HepG2 (cell line): ENCODE measurements around the gene THAP2. TPM values are rescaled to one million over a fixed set of nuclear protein-coding genes. Genes with fewer than 3 reads are reported as not detected.
A peak's percentile ranks its signal among the peaks of the same experiment; 100 is the strongest.

Source experiments
- ATF6 ChIP-seq: sonication (generic); formaldehyde crosslinking; conservative IDR thresholded peaks from 2 replicates; pipeline ENCODE4 v1.4.0; 2020; ENCODE audit warnings: missing genetic modification reagents
- HNRNPK ChIP-seq: fragments of 200-400 bp; formaldehyde crosslinking; IDR thresholded peaks from 2 replicates; pipeline ENCODE4 v1.6.1; 2018; ENCODE audit warnings: low read length, low read depth, moderate library complexity, mild to moderate bottlenecking; ENCODE audit not compliant: poor library complexity, severe bottlenecking
- HOXA5 ChIP-seq: sonication (generic); formaldehyde crosslinking; IDR thresholded peaks from 2 replicates; pipeline ENCODE4 v1.4.0; 2020; ENCODE audit warnings: missing genetic modification reagents
- MIER3 ChIP-seq: IDR thresholded peaks from 2 replicates; pipeline ENCODE4 v1.6.1; 2016; ENCODE audit warnings: missing compliant biosample characterization, borderline replicate concordance
- SRSF1 ChIP-seq: fragments of 200-400 bp; formaldehyde crosslinking; optimal IDR thresholded peaks from 2 replicates; pipeline ENCODE3; 2017; ENCODE audit warnings: mild to moderate bottlenecking, low read depth, low read length, moderate library complexity
- TIGD3 ChIP-seq: sonication (generic); formaldehyde crosslinking; IDR thresholded peaks from 2 replicates; pipeline ENCODE4 v1.5.1; 2020; ENCODE audit warnings: mild to moderate bottlenecking, missing genetic modification reagents, borderline replicate concordance
- ZNF563 ChIP-seq: sonication (generic); formaldehyde crosslinking; IDR thresholded peaks from 2 replicates; pipeline ENCODE4 v1.8.0; 2022; ENCODE audit warnings: mild to moderate bottlenecking, moderate library complexity, missing genetic modification reagents
- ZNF891 ChIP-seq: sonication (generic); formaldehyde crosslinking; IDR thresholded peaks from 2 replicates; pipeline ENCODE4 v1.5.0; 2020; ENCODE audit warnings: mild to moderate bottlenecking, missing genetic modification reagents
- polyA plus RNA-seq, 8 experiments: library from polyadenylated mRNA; depleted of rRNA in 3 of 8; stranded (reverse) in 7 of 8; unstranded in 1 of 8; fragments of >200 nt; fragmentation: Illumina TruSeq in 4 of 8; extraction: Trizol in 4 of 8; gene quantifications; 2 replicates each; pipeline versions ENCODE4 v1.2.1 to v1.2.3, GENCODE V29; 2011 to 2016; ENCODE audit warnings: low read depth in 4 of 8, missing spikeins in 1 of 8, mixed read lengths in 1 of 8; ENCODE audit not compliant: insufficient read depth in 1 of 8
- total RNA-seq, 5 experiments: library from RNA; depleted of rRNA; stranded (reverse); fragments of >200 nt; fragmentation: Illumina TruSeq; extraction: Trizol; gene quantifications; 2 replicates each; pipeline ENCODE4 v1.2.3, GENCODE V29; 2016; ENCODE audit warnings: low read depth in 1 of 5
- TF ChIP-seq, protein P1 (sequence below): sonication (generic); formaldehyde crosslinking; IDR thresholded peaks from 2 replicates; pipeline ENCODE4 v1.4.0; 2020; ENCODE audit warnings: missing genetic modification reagents
- TF ChIP-seq, protein P2 (sequence below): IDR thresholded peaks from 2 replicates; pipeline ENCODE4 v1.6.1; 2012; ENCODE audit warnings: low read length, improper control_type of control experiment
- TF ChIP-seq, protein P3 (sequence below): sonication (generic); formaldehyde crosslinking; IDR thresholded peaks from 2 replicates; pipeline ENCODE4 v1.4.0; 2020; ENCODE audit warnings: missing genetic modification reagents, borderline replicate concordance
- TF ChIP-seq, protein P4 (sequence below): sonication (generic); formaldehyde crosslinking; IDR thresholded peaks from 2 replicates; pipeline ENCODE4 v1.5.0; 2020; ENCODE audit warnings: missing genetic modification reagents

THAP2 gene
- total and polyA plus RNA-seq, 2 of the 13 experiments (the other 11 are each of a cell fraction or from before 2014, with no cell fraction given): 5.2 to 6.2 TPM

DNA sequence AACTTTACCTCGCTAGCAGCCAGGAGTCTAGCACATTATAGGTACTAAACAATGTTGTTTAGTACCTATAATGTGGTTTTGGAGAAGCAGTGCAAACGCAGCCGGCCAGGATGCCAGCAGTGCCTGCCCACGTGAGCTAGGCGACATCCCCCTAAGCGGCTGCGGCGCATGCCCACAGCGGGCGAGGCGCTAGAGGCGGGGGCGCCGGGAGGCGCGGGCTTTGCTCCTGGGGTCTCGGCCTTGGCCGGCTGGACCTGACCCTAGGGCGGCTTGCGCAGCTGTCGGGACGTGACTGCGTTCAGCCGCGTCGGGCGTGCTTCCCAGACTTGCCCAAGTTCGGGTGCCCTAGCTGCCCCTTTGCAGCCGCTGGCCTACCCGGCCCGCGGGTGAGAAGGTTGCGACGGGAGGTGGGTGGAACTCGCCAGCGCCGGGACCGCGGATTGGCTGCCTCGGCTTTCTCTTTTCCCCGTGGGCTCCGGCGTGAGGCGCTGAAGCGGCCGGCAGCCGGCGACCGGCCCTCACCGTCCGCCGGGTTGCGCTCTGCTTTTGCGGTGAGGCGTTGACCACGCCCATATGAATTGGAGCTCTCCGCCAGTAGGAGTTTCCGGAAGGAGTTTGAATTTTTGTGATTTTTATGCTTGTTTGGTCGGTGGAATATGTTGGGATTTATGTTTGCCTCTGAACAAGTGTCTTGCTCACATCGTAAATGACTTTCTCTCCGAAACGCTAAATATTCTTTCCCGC, 22.0 kb downstream of the THAP2 start, which contains the start of gene TMEM19 (continued):
- TF ChIP-seq MIER3 (CRISPR knock-in tag) (peak; percentile 72; the same call in 1 of the 2 replicates), SRSF1 (no peak), ZNF891 (CRISPR knock-in tag) (peak; percentile 81), HNRNPK (no peak), HOXA5 (CRISPR knock-in tag) (0 out of 2 replicates have a peak, but pooled peaks have one; percentile 55), ATF6 (CRISPR knock-in tag) (no peak), ZNF563 (CRISPR knock-in tag) (peak; percentile 77; the same call in 1 of the 2 replicates), TIGD3 (CRISPR knock-in tag) (peak; percentile 66; the same call in 1 of the 2 replicates)
- TF ChIP-seq, protein P1, sequence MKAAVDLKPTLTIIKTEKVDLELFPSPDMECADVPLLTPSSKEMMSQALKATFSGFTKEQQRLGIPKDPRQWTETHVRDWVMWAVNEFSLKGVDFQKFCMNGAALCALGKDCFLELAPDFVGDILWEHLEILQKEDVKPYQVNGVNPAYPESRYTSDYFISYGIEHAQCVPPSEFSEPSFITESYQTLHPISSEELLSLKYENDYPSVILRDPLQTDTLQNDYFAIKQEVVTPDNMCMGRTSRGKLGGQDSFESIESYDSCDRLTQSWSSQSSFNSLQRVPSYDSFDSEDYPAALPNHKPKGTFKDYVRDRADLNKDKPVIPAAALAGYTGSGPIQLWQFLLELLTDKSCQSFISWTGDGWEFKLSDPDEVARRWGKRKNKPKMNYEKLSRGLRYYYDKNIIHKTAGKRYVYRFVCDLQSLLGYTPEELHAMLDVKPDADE: peak; percentile 75; the same call in 1 of the 2 replicates
- TF ChIP-seq, protein P2, sequence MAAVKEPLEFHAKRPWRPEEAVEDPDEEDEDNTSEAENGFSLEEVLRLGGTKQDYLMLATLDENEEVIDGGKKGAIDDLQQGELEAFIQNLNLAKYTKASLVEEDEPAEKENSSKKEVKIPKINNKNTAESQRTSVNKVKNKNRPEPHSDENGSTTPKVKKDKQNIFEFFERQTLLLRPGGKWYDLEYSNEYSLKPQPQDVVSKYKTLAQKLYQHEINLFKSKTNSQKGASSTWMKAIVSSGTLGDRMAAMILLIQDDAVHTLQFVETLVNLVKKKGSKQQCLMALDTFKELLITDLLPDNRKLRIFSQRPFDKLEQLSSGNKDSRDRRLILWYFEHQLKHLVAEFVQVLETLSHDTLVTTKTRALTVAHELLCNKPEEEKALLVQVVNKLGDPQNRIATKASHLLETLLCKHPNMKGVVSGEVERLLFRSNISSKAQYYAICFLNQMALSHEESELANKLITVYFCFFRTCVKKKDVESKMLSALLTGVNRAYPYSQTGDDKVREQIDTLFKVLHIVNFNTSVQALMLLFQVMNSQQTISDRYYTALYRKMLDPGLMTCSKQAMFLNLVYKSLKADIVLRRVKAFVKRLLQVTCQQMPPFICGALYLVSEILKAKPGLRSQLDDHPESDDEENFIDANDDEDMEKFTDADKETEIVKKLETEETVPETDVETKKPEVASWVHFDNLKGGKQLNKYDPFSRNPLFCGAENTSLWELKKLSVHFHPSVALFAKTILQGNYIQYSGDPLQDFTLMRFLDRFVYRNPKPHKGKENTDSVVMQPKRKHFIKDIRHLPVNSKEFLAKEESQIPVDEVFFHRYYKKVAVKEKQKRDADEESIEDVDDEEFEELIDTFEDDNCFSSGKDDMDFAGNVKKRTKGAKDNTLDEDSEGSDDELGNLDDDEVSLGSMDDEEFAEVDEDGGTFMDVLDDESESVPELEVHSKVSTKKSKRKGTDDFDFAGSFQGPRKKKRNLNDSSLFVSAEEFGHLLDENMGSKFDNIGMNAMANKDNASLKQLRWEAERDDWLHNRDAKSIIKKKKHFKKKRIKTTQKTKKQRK: no peak
- TF ChIP-seq, protein P3, sequence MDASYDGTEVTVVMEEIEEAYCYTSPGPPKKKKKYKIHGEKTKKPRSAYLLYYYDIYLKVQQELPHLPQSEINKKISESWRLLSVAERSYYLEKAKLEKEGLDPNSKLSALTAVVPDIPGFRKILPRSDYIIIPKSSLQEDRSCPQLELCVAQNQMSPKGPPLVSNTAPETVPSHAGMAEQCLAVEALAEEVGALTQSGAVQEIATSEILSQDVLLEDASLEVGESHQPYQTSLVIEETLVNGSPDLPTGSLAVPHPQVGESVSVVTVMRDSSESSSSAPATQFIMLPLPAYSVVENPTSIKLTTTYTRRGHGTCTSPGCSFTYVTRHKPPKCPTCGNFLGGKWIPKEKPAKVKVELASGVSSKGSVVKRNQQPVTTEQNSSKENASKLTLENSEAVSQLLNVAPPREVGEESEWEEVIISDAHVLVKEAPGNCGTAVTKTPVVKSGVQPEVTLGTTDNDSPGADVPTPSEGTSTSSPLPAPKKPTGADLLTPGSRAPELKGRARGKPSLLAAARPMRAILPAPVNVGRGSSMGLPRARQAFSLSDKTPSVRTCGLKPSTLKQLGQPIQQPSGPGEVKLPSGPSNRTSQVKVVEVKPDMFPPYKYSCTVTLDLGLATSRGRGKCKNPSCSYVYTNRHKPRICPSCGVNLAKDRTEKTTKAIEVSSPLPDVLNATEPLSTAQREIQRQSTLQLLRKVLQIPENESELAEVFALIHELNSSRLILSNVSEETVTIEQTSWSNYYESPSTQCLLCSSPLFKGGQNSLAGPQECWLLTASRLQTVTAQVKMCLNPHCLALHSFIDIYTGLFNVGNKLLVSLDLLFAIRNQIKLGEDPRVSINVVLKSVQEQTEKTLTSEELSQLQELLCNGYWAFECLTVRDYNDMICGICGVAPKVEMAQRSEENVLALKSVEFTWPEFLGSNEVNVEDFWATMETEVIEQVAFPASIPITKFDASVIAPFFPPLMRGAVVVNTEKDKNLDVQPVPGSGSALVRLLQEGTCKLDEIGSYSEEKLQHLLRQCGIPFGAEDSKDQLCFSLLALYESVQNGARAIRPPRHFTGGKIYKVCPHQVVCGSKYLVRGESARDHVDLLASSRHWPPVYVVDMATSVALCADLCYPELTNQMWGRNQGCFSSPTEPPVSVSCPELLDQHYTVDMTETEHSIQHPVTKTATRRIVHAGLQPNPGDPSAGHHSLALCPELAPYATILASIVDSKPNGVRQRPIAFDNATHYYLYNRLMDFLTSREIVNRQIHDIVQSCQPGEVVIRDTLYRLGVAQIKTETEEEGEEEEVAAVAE (CRISPR knock-in tag): peak; percentile 79; the same call in 1 of the 2 replicates
- TF ChIP-seq, protein P4, sequence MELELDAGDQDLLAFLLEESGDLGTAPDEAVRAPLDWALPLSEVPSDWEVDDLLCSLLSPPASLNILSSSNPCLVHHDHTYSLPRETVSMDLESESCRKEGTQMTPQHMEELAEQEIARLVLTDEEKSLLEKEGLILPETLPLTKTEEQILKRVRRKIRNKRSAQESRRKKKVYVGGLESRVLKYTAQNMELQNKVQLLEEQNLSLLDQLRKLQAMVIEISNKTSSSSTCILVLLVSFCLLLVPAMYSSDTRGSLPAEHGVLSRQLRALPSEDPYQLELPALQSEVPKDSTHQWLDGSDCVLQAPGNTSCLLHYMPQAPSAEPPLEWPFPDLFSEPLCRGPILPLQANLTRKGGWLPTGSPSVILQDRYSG (CRISPR knock-in tag): no peak
